Prostate gland (tissue), 2 donors: ENCODE results near the gene ANKRD11.

ENCODE experiments used
- CTCF ChIP-seq, 4 experiments: fragments of 200-600 bp in 2 of 4; fragments of 450-650 bp in 2 of 4; sonication (generic) in 2 of 4; IDR thresholded peaks; 1 replicate in 3 of 4; 2 replicates in 1 of 4; pipeline ENCODE4 v1.5.1; 2016 to 2019; ENCODE audit warnings: antibody characterized with exemption in 4 of 4, mild to moderate bottlenecking in 2 of 4, moderate library complexity in 2 of 4
- POLR2AphosphoS5 ChIP-seq: sonication (generic); formaldehyde crosslinking; IDR thresholded peaks from one replicate; pipeline ENCODE4 v1.6.1; 2017; ENCODE audit warnings: antibody characterized with exemption

GRCh38 chr16:89279666-89280481, 210.5 kb downstream of the ANKRD11 start:
- TF ChIP-seq CTCF (IDR thresholded peaks at IDR 0.05) (no peak), POLR2AphosphoS5 (no peak)
